HG03175 (cell line): ENCODE measurements around the gene CEACAM1.
"Not testable (repeated sequence)": the region's sequence is repeated elsewhere in the genome, so short reads cannot be mapped to it uniquely, and the experiment has no call there.

Source experiments
- ATAC-seq: cut with Tn5 transposase; IDR thresholded peaks from one replicate; pipeline ENCODE4 v1.9.1; 2021; ENCODE audit warnings: mild to moderate bottlenecking, moderate library complexity; ENCODE audit not compliant: unreplicated experiment

CEACAM1 gene

GRCh38 chr19:42528354-42529247 lies at the start of gene CEACAM1:
Gene CEACAM1 (minus strand): TSS chr19:42528481. CDS start chr19:42528374, 107 bp downstream.
- ATAC-seq: no peak

- no peak for ATAC-seq
Measured at GRCh38 chr19:42577016-42577415, 48.7 kb upstream of the CEACAM1 start.

DNA sequence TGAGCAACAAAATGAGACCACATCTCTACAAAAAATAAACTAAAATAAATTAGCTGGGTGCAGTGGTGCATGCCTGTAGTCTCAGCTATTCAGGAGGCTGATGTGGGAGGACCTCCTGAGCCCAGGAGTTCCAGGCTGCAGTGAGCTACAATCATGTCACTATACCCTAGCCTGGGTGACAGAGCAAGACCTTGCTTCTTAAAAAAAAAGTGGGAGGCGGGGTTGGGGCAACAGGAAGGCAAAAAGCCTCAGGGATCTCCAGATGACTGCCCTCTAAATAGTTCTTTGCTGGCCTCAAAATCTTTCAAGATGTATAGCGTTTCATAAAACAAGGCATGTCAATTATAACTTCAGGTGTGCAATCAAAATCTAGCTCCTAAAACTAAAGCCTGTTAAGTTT lies 48.0 kb upstream of the CEACAM1 start:
- ATAC-seq: no peak

DNA sequence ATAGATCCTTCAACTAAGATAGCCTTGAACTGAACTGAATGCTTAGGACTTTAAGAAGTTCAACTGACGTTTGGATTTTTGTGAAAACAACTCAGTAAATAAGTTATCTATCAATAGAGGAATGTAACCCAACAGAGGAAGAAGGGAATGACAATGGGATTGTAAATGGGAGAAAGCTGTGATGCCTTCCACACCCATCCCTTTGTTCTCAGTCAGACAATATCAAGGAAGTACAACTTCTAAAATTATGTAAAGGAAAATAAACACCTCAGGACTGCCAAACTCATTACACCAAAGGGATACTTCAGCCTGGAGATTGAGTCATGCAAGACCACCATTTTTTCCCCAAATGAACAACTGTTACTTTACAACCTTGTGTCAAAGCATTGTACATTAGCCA lies 45.4 kb upstream of the CEACAM1 start:
- no peak for ATAC-seq

DNA sequence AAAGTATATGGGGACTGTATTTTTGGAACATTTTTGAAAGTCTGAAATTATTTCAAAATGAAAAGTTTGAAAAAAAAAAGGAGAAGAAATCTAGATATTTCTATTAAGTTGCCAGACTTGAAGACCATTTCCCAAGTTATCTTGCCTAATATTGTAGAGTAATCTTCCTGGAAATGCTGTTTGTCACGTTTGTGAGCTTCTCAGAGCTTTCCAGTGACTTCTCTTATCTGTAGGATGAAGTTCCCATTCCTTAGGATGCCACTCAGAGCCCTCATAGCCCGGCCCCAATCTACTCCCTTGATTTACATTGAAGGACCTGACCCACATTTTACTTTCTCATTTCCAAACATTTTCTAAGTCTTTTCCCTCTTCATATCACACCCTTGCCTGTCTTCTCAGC lies 42.8 kb upstream of the CEACAM1 start:
- ATAC-seq: no peak

DNA sequence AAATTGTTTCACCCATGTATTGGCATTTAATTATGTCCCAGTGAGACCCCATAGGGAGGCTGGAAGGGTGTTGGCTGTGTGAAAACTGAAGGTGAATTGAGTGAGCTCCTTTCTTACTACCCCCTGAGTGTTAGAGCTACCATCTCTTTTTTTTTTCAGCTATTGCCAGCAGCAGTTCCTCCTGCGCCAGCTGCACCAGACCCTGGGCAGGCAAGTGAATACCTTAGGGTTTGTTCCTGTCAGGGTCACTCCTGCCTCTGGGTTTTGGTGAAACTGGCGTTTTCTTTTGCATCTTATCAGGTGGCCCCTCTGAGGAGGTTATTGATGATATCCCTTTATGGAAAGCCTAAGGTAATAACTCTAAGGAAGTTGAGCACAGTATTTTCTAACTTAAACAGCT lies 40.9 kb upstream of the CEACAM1 start:
- ATAC-seq: no peak

DNA sequence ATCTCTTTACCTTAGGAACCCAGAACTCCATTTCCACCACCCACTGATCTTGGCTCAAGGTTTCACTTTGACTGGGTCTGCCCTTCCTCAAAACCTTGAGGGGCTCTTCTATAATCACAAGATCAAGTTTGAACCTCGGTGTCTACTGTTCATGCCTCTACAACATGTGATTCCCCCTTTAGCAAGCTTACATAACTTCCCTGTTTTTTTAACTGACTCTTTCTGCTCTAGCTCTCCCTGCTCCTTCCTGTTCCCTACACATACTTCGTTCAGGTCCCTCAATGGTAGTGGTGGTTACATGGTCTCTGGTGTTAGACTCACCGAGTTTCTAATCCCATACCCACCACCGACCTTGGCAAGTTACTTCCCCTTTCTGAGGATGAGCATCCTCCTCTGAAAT lies 39.7 kb upstream of the CEACAM1 start:
- no peak for ATAC-seq

GRCh38 chr19:42567567-42567966 lies 39.3 kb upstream of the CEACAM1 start:
- ATAC-seq: no peak

DNA sequence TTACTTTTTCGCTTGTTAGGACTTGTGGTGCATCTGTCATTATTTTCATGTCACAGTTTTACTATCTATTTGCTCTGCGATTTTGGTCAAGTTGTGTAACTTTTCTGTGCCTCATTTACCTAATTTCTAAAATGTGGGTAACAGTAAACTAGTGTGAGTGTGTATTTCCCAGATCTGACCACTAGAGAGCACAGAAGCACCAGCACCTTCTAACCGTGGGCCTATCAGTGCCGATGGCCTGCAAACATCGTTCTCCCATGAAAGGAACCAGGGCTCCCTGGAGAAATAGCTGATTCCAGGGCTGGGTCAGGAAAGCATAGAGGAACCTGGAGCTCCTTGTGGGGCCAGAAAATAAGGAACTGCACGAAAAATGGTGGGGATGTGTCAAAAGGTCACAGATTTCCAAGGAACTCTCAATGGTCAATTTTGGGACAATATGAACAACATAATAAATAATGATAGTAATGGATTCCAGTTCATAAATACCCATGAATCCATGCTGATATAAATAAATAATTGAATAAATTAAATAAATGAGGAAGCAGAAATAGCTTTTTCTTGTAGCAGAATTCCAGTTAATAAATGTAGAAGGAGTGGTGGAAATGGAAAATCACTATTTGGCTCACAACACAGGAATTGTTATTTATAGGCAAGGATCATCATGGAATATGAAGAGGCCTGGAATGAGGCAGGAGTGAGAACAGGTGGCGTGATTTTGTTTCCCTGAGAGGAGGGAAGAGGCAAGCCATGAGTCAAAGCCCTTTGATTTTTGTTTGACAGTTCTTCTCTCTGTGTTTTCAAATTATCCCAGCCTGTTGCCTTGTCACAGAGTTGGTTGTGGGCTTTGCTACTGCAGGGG lies 35.3 kb upstream of the CEACAM1 start:
- ATAC-seq: peak; percentile 49

DNA sequence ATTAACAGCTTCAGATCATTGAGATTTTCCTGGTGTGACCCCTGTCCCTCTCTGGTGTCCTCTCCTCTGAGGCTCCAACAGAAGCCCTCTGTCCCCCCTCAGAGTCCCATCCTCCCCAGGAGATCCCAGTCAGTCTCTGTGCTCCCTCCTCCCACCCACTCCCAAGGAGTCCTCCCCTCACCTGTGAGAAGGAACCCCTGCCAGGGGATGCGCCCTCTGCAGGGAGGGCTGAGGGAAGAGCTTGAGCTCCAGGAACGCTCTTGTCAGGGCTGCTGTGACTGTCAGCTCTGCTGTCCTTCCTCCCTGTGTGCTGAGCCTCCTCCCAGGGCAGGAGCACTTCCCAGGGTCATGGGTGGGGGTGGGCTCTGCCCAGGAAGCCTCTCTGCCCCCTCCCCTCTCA lies 33.2 kb upstream of the CEACAM1 start:
- no peak for ATAC-seq

DNA sequence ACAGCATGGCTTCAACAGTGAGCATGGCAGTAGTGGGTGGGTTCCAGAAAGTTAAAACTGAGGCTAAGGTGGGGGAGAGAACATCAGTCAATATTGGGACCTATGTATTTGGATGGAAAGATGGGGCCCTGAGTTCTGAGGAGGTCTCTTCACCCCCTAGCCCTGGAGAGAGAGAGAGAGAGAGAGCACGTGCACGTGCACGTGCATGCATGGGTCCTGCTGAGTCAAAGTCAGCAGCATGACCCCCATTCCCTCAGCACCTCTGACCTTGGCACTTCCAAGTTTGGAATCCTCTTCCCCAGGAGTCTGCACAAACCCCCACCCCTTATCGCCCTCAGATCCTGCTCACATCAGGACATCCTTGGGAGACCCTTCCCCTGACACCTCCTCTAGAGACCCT lies 32.5 kb upstream of the CEACAM1 start:
- no peak for ATAC-seq

GRCh38 chr19:42558450-42559150 lies 30.3 kb upstream of the CEACAM1 start:
- ATAC-seq: no peak

DNA sequence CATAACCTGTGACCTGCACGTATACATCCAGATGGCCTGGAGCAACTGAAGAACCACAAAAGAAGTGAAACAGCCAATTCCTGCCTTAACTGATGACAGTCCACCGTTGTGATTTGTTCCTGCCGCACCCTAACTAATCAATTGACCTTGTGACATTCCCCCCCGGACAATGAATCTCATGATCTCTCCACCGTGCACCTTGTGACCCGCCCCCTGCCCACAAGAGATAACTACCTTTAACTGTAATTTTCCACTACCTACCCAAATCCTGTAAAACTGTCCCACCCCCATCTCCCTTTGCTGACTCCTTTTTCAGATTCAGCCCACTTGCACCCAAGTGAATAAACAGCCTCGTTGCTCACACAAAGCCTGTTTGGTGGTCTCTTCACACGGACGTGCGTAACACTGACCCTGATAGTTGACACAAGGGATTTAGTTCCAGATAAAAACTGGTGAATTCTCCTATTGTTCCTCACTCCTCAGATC lies 29.1 kb upstream of the CEACAM1 start:
- not testable (repeated sequence) for ATAC-seq

GRCh38 chr19:42555801-42556200 lies 27.5 kb upstream of the CEACAM1 start:
- ATAC-seq: no peak

DNA sequence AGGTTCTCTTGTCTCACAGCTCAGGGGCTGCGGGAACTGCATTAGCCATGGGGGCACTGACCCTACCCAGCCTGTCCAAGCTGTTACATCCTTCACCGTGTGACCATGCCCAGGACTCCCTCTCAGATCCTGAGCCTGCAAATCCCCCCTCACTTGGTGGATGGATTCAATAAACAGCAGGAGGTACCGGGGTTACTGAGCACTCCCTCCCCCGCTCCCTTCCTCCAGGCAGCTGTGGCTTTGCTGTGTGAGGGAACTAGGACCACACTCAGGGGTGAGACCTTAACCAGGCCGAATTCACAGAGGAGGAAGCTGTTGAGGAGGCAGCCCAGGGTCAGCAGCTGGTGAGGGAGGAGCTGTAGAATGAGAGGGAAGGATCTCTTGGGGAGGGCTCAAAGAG lies 27.0 kb upstream of the CEACAM1 start:
- ATAC-seq: no peak

- ATAC-seq: no peak
Measured at GRCh38 chr19:42554046-42554575, 25.8 kb upstream of the CEACAM1 start.

DNA sequence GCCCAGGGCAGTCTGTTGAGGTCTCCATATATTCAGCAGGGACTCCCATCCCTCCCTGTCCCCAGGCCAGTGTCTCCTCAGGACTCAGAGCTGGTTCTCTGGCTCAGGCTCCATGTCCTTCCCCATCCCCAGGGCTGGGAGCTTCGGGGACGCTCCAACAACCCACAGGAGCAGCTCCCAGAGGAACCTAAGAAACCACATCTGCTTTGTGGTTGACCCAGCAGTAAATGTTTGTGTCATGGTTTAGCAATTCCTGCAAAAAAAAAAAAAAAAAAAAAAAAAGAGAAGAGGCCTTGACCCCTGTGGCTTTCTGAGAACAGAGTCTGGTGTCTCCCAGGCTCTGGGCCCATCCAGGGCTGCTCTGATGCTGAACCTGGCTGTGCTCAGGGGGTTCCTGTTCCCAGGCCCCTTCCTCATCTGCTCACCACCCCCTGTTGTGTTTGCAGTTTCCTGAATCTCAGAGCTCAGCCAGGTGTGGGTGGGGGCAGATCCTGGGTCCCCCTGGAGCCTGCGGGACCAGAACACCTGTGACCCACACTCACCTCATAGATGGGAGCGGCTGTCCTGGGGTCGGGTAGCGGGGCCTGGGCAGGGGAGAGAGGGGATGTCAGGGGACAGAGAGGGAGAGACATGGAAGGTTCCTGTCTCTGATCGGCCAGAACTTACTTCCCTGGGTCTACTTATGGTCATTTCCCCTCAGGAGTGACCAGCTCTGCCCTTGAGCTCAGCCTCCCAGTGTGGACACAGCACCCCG lies 25.2 kb upstream of the CEACAM1 start:
- no peak for ATAC-seq

DNA sequence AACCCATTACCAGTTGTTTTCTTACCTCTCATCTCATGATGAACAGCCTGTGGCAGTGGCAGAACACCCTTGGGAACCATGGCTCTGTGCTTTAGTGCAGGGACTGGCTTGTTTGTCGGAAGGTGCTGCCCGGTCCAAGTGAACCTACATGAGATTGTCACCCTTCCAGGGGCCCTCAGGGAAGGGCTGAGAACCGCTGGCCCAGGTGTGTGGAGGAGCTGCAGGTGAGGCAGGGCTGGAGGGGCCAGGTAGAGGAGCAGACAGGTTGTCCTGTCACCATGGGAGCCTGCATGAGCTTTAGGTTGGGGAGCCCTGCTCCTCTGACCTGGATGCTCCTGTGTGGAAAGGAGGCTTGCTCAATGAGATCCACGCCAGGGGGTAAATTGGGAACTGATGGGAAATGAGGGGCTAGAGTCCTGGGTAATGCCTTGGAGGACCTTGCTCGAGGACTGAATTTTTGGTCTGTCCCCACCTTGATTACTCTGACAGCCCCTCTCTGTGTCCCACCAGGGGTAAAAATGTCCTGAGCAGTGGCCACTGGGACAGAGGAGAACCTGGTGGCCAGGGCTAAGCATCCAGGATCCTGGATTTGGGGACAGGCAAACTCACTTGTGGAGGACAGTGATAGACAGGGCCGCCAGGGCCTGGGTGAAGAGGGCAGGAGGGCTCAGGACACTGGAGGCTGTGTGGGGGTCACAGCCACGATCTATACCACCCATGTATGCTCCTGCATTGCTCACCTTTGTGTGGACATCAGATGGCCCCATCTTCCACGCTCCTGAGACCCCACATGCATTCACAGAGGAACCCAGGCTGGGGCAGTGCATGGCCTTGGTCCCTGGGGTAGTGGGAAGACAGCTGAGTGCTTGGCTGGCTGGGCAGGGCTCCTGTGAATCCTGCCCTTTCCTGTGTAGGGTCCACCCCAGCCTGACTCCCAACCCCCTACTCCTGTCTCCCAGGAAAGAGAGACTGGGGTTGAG lies 24.1 kb upstream of the CEACAM1 start:
- ATAC-seq: no peak

DNA sequence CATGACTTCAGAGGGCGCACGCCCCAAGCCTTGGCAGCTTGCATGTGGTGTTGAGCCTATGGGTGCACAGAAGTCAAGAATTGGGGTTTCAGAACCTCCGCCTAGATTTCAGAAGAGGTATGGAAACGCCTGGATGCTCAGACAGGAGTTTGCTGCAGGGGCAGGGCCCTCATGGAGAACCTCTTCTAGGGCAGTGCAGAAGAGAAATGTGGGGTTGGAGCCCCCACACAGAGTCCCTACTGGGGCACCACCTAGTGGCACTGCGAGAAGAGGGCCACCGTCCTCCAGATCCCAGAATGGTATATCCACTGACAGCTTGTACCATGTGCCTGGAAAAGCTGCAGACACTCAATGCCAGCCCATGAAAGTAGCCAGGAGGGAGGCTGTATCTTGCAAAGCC lies 22.2 kb upstream of the CEACAM1 start:
- not testable (repeated sequence) for ATAC-seq
